Measurements from ENCODE around the gene PDZD8.

DNA sequence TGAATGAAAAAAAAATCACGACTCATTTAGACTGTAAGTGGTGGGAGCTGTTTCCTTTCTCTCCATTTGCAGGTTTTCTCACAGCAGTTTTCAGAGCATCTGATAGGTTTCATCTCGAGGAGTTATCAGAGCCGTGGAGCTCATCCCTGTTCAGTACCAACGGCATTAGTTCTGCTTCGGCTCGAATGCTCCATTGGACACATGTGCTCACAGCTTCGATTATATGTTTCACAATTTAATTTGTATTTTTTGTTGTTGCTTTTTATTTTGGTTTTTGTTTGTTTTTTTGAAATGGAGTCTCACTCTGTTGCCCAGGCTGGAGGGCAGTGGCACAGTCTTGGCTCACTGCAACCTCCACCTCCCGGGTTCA is 132.8 kb downstream of the PDZD8 start:
- TF ChIP-seq, protein P1, sequence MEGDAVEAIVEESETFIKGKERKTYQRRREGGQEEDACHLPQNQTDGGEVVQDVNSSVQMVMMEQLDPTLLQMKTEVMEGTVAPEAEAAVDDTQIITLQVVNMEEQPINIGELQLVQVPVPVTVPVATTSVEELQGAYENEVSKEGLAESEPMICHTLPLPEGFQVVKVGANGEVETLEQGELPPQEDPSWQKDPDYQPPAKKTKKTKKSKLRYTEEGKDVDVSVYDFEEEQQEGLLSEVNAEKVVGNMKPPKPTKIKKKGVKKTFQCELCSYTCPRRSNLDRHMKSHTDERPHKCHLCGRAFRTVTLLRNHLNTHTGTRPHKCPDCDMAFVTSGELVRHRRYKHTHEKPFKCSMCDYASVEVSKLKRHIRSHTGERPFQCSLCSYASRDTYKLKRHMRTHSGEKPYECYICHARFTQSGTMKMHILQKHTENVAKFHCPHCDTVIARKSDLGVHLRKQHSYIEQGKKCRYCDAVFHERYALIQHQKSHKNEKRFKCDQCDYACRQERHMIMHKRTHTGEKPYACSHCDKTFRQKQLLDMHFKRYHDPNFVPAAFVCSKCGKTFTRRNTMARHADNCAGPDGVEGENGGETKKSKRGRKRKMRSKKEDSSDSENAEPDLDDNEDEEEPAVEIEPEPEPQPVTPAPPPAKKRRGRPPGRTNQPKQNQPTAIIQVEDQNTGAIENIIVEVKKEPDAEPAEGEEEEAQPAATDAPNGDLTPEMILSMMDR (IDR thresholded peaks at IDR 0.05; ENCODE audit: low read depth, low read length, poor library complexity, severe bottlenecking), result no peak
- no peak for TF ChIP-seq EZH2phosphoT487 (IDR thresholded peaks at IDR 0.05; ENCODE audit: borderline replicate concordance, low read length)

Data from DOHH2 (cell line).